GM19035 (cell line): ENCODE data around the gene GPC2.
A peak's percentile ranks its signal among the peaks of the same experiment; 100 is the strongest.

ENCODE experiments used
- ATAC-seq: cut with Tn5 transposase; IDR thresholded peaks from one replicate; pipeline ENCODE4 v1.9.1; 2021; ENCODE audit not compliant: unreplicated experiment

Gene GPC2

DNA sequence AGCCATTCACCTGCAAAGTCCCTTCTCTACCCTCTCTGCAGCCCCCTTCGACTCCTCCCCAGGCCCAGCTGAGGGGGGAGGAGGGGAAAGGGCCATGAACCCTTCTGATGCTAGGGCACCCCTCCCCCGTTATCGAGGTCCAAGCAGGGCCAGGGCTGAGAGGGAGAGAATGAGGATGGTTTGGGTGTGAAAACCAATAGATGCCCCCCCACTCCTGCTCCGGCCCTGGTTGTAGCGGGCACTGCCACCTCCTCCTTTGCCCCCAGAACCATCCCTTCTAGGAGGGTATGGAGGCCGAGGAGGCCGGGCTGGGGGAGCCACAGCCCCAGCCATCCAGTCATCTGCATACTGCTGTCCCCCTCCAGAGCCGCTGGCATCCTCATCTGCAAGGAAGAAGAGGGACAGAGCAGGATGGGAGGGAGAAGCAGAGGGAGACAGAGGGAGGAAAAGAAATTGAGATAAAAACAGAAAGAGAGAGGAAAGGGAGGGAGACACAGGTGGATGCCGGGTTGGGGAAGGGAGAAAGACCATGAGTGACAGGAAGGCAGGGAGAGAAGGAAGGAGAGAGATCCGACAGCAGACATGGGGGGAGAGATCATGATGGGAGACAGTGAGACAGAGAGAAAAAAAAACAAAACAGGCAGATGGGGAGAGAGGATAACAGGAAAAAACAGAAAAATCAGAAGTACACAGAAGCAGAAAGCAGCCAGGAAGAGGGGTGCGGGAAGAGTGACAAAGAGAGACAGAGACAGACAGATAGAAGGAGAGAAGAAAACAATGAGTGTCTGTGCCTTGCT, 6.9 kb downstream of the GPC2 start:
- ATAC-seq, result no peak

DNA sequence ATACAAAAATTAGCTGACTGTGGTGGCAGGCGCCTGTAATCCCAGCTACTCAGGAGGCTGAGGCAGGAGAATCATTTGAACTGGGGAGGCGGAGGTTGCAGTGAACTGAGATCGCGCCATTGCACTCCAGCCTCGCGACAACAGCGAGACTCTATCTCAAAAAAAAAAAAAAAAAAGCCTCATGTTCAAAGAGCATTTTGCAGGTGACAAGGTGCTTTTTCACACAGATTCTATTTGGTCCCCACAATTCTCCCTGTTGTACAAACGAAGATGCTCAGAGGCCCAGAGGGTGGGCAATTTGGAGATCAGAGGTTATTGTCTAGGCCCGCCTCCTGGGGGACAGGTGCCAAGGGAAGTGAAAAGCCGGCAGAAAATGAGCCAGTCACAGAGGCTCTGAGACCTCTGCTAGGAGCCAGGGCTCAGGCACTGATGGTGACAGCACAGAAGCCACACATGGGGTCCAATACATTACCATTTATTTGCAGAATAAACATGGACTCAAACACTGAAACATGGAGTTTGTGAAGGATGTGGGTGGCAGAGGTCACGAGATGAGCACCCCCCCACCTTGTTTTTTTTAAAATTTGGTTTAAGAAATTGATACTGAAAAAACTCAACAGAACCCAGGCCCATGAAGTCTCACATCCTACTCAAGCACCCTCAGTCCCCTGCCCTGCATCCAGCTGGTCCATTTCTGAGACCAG, 7.9 kb downstream of the GPC2 start:
- no peak for ATAC-seq

DNA sequence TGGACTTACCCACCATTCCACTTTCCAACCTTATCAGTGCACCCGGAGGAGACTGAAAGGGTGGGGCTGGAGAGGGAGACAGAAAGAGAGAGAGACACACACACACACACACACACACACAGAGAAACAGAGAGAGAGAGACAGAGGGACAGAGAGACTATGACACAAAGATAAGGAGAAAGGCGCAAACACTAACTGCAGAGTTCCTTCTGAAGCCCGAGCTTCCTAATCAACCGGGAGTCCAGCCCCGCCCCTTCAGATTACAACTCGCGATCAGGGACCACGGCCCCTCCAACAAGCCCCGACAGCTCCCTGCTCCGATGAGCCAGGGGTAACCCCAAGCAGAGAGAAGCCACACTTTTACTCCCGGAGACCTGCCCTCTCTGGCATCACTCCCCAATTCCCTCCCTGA, 9.3 kb downstream of the GPC2 start:
- ATAC-seq, result no peak

DNA sequence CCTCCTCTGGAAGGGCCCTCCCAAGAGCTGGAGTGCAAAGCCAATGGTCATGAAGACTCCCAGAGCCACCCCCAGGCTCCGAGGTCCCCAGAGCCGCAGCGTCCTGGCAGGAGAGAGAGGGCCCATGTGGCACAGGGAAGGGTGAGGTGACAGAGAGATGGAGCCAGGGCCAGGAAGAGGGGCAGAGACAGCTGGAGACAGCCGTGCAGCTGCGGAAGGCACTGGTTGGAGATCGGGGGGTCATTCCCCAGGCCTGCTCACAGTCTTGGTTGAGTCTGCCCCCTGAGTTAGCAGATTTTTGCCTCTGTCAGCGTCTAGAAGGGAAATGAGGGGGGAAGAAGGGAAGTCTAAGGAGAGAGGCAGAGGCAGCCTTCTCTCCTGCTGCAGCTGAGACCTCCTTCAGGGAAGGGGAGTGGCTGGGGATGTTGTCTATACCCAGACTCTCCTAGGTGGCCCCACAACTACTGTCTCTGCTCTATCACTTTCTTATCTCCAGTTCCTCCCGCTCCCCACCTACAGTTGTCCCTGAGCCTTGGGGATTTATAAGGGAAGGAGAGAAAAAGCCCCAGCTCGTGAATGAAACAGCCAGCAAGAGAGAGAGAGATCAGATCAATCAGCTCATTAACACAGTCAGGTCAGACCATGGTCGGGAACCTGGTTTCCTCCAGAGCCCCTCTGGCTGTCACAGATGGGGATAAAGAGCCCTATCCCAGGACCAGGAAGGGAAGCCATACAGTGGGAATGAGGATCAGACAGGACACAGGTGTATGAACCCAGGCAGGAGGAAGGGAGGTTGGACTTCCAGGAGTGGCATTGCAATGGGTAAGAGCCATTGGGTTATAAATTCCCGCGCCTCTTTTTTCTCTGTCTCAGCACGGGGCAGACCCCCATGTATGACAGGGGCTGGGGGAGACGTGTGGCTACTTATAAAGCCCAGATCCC, 9.9 kb downstream of the GPC2 start:
- no peak for ATAC-seq

DNA sequence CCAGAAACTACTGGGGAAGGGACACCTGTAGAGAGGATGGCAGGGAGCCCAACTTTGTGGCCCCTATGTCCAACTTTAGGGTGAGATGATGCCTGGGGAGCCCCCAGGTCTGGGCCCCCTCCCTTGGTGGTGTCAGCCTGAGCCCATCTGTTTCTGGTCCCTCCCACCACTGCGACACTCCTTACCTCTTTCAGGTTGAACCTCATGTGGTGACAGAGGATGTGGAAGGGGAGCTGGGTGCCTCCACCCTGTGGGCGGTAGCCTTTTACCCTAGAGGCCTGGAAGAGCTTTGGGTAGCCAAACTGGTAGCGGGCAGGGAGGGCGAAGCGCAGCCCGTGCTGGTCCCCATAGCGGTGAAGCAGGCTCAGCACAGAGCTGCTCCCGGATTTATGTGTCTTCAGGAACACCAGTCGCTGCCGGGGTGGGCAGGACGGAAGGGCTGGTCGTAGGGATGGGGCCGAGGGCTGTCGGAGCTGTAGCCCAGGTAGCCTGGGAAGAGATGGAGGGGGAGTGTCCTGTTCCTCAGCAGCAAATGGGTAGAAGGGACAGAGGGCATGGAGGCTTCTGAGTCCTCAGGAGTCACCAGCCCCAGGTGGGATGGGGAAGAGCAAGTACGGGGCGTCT, 10.8 kb downstream of the GPC2 start:
- ATAC-seq, result no peak

DNA sequence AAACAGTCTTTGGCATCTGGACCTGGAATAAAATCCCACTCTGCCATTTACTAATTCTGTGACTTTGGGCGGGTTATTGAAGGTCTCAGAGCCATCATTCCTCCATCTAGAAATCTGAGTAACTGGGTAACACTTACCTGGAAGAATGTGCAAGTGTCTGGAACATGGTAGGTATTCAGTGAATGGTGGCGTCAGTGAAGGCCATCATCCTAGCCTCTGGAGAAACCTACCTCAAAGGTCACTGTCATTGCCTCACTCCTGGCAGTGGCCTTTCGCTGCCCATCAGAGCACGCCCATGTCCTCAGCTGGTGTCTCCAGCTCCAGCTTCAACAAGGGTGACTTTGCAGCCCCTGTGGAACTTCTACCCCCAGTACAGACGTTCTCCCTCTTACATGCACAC, 13.3 kb downstream of the GPC2 start:
- no peak for ATAC-seq

DNA sequence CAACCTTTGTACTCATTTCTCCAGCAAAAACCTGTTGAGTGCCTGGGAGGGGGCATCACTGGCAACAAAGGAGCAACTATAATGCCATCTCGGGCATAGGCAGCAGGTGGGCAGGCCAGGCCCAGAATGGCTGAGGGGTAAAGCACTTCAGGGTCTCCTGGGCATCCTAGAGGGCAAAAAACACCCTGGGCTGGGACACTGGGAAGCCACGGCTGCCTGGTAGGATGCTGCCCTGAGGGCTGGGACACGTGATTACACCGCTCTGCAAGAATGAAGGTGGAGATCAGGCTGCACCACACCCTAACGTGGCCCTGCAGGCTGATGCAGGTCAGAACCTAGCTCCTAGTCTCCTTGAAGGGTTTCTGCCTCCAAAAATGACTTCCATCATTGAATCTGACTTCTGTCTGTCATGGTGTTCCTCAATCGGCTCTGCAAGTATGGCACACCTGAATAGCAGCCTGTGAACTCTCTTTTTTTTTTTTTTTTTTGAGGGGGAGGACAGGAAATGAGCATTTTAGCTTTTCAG, 14.1 kb downstream of the GPC2 start:
- no peak for ATAC-seq

DNA sequence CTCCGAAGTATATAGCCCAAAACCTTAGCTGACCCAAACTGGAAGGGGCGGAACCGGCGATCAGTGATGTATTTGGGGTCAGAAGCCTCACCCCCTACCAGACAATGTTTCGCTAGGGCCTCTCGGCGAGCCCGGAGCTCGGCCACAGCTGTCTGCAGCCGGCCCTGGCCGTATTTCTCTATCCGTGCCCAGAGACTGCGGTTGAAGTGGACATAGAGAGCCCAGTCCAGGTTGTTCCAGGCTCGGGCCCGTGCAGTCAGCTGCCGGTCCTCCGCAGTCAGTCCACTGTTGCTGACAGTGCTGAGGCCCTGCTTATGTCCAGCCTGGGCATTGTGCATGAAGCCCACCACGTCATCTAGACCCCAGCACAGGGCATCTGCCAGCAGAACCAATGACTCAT, 17.1 kb downstream of the GPC2 start:
- ATAC-seq, result no peak

DNA sequence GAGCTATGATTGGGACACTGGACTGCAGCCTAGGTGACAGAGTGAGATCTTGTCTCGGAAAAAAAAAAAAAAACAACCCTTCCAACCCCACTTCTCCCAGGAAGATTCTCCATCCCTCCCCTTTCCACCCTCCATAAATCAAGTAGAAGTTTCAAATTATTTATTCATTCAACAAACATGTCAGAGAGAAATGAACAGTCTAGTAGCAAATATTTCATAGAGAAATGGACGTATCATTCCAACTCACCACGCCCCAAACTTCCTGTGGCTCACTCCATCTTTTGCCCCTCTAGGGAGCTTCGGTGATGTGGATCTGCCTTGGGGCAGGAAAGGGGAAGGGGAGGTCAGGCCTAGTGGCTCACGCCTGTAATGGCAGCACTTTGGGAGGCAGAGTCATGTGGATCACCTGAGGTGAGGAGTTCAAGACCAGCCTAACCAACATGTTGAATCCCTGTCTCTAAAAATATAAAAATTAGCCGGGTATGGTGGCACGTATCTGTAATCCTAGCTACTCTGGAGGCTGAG, 18.0 kb downstream of the GPC2 start:
- ATAC-seq, result no peak

DNA sequence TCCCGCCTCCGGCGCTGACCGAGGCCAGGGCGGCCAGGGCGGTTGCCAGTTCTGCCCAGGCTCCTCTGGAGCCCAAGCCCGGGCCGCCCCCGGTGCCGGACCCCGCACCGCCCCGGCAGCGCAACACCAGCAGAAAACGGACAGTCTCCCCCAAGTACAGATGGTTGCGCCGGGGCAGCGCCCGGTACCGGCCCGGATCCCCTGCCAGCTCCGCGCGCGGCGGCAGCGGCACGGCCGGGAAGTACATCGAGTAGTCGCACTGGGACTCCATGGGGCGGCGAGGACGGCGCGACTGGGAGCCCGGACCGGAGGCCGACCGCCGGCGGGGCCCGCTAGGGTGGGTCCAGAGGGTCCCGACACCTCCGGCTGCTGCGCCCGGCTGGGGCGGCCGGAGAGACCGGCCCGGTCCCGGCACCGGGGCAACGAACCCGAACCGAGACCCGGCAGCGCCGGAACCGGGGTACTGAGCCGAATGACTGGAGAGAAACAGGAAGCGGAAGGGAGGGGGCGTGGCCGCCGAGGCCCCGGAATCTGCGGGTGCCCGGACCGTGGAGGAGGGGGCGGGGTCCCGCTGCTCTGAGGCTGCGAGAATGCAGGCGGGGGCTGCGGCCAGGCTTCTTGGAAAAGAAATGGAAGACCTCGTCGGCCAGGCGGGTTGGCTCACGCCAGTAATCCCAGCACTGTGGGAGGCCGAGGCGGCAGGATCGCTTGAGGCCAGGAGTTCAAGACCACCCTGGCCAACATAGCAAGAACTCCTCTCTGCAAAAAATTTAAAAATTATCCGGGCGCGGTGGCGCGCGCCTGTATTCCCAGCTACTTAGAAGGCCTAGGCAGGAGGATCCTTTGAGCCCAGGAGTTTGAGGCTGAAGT, 18.7 kb downstream of the GPC2 start, which contains the start of gene TRAPPC14:
Gene TRAPPC14, minus strand, starts transcription at position 495 of the 870 bp plus-strand sequence. Its CDS starts 224 bp downstream, at position 271.
- peak; percentile 81 for ATAC-seq

DNA sequence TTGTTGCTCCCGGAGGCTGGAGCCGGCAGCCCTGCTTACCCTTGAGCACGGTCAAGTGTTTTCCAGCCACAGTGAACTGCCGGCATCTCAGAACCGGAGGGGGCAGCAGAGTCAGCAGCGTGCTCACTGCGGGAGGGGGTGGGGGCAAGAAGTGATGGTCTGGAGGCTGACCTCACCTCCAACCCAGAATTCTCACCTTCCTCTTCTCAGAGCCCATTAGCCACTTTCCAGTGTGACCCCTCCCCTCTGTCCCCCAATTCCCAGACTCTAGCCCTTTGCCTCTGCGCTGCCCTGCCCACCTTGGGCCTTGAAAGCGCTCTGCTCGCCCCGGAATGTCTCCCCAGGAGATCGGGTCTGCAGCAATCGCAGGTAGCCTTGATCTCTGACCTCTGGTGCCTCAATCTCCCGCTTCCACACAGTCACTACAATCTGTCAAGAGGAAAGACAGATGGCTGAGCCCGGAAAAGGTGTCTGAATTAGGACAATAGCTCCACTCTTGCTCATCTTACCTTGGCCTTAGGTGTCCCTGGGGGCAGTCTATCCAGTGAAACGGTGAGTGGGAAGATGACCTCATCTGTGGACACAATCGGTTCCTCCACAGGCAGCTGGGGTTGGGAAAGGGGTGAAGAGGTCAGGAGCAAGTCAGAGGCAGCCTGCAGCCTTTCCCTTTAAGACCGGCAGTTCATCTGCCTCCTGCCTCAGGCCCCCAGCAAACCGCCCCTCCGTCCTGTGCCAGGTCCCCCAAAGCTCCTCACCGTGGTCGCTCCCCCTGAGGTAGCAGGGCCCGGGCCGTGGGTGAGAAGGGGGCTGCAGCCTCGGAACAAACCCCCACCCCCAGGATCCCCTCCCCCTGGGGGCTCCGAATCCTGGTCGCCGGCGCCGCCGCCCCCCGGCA, 19.6 kb downstream of the GPC2 start:
- peak; percentile 4 for ATAC-seq

DNA sequence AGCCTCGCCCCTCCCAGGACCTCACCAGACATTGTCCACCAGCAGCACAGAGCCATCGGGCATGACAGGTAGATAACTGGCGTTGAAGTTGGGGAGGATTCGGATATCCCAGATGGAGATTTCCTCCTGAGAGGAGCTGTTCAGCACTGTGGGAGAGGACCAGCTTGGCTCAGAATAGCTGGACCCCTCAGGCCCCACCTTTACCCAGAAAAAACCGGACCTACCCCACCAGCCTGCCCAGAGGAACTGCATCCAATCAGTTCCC, 20.2 kb downstream of the GPC2 start:
- no peak for ATAC-seq

DNA sequence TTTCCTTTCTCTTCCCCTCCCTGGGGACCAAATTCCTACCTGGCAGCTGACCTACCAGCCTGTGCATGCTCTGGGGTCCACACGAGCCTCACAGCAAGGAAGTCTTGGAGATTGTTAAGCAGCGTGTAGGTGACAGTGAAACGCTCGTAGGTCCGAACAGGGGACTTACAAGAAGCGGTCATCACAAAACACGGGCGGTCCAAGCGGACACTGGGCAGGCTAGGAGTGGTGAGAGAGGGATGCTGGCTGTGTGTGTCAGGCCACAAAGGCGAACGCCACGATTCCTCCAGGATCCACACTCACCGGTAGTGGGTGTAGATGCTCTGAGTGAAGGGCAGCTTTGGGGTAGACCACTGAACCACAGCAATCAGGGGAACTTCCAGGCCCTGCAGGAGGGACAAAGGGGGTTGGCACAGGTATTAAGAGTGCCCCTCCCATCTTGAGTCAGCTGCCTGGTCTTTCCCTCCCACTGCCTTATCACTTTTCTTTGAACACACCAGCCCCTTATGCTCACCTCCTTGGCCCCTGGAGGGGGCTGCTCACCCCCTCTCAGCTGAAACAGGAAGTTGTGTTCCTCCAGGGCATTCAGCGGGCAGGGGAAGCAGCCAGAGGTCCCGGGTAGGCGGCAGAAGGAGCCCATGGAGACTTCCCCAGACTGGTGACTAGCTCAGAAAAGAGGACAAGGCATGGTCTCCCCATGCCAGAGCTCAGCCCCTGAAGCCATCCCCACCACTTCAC, 20.7 kb downstream of the GPC2 start:
- ATAC-seq, result no peak

DNA sequence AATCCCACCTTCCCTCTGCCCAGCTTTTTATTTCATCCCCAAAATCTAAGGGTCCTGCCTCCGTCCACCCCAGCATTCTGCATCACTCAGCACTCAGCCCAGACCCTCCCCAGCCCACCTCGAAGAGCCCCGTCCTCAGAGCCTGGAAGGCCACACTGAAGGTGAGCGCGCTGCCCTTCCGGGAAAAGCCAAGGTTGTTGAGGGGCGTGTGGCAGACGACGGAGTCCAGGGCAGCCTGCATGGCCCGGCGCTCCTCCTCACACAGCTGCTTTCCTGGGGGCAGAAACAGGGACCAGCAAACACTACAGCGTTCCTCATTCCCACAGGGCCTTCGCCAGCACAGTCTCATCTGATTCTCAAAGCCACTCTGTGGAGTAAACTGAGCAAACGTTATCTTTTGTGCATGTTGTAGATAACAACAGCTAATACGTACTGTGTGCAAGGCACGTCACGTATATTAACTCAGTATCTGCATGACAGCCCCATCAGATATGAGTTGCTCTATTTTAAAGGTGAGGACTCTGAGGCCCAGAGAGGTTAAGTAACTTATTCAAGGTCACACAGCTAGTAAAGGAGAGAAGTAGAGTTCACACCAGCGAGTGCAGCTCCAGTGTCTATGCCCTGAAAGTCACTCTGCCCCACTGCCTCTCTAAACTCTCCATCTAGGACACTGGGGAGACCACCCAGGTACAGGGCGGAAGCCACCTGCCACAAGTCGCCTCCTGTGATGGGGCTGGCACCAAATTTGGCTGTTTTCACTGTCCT, 21.4 kb downstream of the GPC2 start:
- ATAC-seq, result no peak

DNA sequence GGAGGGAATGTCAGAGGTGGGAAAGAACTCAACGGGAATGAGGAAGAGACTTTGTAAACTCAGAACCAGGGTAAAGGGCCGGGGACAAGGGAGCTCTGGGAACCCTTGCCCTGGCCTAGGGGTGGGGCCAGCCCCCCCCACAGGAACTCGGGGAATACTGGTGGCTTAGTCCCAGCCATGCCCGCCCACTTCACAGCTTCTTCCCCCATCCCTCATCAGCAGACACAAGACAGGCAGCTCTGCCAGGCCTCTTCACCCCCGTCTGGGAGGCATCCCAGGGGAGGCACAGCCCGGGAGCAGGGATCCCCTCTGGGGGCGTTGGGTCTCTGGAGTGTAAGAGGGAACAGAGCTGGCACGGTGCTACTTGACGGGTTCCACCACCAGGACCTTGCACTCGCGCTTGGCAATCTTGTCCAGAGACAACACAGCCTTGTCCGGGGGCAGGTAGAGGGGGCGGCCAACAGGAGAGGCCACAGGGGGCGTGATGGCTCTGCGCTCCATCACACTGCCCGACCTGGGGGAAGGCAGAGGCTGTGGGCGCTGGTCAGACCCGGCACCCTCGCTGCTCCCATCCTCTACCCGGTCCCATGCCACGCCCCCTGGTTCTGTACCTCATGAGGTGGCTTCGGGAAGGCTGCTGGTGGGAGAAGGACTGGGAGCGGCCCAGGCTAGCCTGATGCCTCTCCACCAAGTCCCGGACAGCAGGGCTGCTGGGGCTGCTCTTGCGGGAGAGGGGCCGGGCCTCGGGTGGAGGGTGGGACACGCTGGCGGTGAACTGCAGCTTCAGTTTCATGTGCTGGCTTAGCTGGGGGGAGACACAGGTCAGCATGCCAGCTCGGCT, 22.3 kb downstream of the GPC2 start:
- no peak for ATAC-seq
